Measurements from ENCODE around the gene ZC3H12C. TPM values are rescaled to one million over a fixed set of nuclear protein-coding genes. Genes with fewer than 3 reads are reported as not detected.
A peak's percentile ranks its signal among the peaks of the same experiment; 100 is the strongest.

ZC3H12C gene
- total RNA-seq, 1 donor from 2014 or later: 18.0 TPM

DNA sequence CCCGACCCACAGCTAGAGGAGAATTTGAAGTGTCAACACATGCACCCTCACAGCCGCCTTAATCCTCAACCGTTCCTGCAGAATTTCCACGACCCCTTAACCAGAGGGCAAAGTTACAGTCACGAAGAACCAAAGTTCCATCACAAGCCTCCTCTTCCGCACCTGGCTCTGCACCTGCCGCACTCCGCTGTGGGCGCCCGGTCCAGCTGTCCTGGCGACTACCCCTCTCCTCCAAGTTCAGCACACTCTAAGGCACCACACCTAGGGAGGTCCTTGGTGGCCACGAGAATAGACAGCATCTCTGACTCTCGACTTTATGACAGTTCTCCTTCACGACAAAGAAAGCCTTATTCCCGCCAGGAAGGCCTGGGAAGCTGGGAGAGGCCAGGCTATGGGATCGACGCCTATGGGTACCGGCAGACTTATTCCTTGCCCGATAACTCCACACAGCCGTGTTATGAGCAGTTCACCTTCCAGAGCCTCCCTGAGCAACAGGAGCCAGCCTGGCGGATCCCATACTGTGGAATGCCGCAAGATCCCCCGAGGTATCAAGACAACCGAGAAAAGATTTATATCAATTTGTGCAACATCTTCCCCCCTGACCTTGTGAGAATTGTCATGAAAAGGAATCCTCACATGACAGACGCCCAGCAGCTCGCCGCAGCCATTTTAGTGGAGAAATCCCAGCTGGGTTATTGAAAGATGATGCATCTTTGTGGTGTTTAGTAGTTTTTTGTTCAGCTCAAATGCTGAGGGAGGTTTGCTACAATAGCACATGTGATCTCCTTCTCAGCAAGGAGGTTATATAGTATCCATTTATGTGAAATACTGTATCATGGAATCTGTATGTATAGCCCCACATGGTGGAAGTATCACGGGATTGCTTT lies 72.1 kb downstream of the ZC3H12C start:
- no peak for DNase-seq (ENCODE audit: missing footprints)

DNA sequence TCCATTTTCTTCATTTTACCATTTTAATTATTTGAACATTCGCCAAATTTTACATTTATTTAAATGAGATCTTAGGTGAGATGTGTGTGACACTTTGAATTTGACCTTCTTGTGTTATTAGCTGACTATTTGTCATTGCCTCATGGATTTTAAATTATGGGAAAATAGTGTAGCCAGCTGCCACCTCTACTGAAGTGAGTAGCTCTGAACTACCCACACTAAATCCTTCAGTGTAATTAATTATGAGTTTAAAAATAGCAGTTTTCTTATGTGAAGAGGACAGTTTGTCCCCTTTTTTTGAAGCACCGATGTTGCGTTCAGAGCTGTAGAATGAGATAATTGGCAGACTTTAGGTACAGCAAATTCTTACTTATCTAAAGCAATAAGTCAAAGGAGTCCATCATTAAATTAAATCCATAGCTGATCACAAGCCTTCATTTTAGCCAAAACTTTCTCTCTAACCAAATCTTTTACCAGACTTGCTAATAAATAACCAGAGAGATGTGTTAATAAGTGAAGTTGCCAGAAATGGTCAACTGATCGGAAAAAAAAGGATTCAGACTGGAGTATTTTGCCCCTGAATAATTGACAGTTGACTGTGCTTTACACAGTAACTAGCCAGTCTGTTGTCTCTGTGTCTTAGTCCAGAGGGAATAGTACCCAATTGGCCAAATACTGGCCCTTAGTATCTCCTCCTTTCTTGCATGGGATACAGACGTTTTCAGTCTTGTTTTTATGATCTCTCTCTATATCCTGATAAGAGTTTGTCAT lies 75.0 kb downstream of the ZC3H12C start:
- intact Hi-C loops (cut with DNase I): no loop called here
- ATAC-seq: no peak
- no peak for DNase-seq (ENCODE audit: missing footprints)

More for the DNA sequence above, 72.1 kb downstream of the ZC3H12C start:
- no peak for ATAC-seq
- intact Hi-C loops (cut with DNase I): no loop called here

DNA sequence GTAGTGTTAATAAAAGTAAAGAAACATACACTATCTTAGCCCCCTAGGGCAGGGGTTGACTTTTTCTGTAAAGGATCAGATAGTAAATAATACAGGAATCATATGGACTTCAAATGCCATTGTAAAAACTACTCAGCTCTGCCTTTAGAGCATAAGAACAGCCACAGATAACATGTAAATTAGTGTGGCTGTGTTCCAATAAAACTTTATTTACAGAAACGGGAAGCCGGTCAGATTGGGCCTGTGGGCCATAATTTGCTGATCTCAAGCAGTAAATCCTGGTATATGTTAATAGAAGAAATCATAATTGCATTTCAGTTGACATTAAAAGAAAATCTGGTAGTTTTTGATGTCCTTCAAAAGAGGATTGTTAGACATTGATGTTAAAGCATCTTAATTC lies 76.5 kb downstream of the ZC3H12C start:
- no peak for DNase-seq (ENCODE audit: missing footprints)
- intact Hi-C loops (cut with DNase I): loop anchor here (10.0 kb wide), 1 partner anchor 225 kb away; no protein-coding TSS in a partner anchor
- ATAC-seq: no peak

DNA sequence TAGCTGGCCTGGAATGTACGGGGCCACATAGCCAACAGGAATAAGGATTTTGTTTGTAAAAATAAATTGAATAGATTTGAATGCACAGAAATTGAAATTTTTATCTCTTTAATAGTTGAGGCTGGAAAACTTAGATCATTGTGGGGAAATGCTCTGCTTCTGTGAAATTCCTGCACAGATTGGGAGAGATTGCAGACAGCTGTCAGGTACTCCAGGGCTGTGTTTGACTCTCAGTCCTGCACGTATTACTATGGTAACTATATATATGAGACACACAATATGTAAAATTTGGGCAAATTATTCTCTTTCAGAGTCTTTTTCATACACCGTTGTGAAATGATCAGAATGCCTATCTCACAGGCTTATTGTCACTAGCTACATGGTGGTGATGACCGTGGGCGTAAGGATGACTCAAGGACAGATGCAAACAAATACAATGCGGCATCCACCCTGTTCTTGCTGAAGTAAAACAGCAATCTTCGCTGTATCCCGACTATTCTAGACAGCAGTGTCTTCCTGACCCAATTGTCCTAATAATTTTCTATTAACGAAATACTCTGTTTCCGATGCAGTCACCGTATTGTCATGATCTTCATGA lies 79.4 kb downstream of the ZC3H12C start:
- DNase-seq (ENCODE audit: missing footprints) (no peak), ATAC-seq (no peak)
- intact Hi-C loops (cut with DNase I): loop anchor here (10.0 kb wide), 1 partner anchor 228 kb away; no protein-coding TSS in a partner anchor

DNA sequence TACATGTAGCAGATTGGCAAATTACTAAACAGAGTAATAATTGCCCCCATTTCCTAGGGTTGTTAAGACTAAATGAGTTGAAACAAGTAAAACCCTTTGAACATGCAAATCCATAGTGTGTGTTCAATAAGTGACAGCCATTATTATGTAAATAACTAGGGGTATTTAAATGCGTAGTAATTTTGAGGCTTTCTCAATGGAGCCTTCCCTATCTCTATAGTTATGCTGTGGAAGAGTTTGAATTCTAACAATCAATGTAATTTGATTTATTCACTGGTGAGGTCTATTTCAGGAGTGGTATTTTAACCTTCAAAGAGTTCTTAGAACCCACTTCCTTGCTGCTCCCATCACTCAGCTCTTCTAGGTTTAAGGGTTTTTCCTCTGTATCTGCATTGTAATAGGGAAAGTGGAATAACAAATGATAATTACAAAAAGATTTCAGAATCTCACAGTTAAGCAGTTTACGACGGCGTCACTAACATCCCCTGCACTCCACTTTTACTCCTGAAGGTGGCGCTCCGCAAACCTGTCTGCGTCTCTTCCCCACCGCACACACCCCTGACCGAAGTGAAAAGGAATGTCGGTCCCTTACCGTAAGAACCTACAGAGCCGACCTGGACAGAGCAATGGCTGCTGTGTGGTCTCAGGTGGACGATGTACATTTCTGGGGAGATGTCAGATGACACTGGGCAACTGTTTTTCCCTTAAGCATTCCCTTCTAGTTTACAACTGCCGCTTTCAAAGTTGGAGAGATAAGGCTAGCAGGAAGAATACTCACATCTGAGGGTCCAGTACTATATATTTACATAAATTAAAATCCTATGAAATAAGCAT lies 80.8 kb downstream of the ZC3H12C start:
- no peak for DNase-seq (ENCODE audit: missing footprints)
- peak; percentile 76 for ATAC-seq
- intact Hi-C loops (cut with DNase I): loop anchor here (10.0 kb wide), 1 partner anchor 229 kb away; no protein-coding TSS in a partner anchor

DNA sequence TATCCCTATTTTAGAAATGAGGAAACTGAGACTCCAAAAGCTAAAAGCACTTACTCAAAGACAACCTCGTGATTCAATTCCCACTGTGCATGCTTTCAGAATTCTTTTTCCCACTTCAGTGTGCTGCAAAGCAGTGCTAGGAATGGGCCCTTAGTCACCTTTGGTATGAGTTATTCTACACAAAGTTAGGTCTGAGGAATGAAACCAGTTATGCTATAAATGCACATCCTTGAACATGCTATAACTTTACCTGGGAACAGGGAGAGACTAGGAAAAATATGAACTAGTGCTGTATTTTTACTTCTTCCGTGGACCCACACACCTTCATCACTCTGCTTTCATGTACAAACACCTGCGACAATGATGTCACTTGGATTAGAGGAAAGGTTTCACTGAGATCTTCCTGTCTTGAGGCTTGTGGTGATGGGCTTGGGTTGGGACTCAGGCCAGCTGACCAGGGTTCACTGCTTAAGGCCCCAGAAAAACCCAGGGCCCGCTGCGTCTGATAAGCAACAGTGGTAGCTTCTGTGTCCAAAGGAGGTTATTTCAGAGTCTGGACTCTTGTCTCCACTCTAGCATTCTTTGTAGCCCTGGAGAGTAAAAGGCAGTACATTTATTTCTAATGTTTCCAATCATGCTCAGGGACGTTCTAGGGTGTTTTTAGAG lies 81.6 kb downstream of the ZC3H12C start:
- intact Hi-C loops (cut with DNase I): loop anchor here (10.0 kb wide), 1 partner anchor 230 kb away; no protein-coding TSS in a partner anchor
- DNase-seq (ENCODE audit: missing footprints): no peak
- no peak for ATAC-seq

DNA sequence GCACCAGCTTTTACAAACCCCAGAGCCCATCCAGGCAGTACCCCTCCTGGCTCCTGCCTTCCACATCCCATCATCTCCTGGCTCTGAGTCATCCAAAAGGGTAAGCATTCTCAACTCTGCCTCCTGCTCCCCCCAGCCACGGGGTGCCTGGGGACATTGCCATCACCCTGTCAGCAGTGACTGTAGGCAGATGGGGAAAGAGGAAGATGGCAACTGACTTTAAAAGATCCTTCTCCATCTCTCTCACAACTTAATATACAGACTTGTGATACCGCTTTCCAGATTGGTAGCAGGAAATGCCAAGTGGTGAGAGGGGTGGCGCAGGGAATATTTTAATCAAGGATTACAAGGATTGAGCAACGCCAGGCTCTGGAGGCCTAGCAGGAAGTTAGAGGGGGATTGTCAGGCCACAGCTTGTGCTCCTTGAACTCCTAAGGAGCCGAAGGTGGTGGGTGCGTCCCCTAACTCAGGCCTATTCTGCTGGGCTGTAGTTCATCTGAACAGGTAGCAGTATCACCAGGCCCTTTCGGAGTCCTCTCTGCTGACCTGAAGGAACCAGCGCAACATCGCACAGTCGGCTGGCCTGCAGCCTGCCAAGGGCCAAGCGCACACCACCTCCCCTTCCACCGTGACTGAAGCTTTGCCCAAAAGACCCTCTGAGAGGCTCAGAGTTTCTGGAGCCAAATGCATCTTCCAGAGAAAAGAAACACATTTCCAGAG lies 83.3 kb downstream of the ZC3H12C start:
- intact Hi-C loops (cut with DNase I): loop anchor here (10.0 kb wide), 1 partner anchor 232 kb away; no protein-coding TSS in a partner anchor
- ATAC-seq (no peak), DNase-seq (ENCODE audit: missing footprints) (no peak)

DNA sequence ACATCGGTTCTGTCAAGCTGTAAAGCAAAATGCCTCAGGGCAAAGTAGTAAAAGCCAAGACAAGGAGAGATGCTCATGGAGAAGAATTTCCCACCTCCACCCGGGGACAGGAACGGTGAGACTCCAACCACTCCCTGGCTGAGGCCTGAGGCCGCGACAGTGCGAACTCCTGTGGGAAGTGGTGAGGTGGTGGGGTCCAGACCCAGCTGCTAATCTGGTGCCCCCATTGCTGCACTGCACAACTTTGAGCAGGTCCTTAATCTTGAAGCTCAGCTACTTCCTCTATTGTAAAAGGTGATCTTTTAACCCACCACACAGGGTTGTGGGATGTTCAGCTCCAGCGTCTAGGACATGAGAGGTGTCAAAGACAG lies 83.9 kb downstream of the ZC3H12C start:
- DNase-seq (ENCODE audit: missing footprints) (no peak), ATAC-seq (no peak)
- intact Hi-C loops (cut with DNase I): loop anchor here (10.0 kb wide), 1 partner anchor 232 kb away; no protein-coding TSS in a partner anchor

DNA sequence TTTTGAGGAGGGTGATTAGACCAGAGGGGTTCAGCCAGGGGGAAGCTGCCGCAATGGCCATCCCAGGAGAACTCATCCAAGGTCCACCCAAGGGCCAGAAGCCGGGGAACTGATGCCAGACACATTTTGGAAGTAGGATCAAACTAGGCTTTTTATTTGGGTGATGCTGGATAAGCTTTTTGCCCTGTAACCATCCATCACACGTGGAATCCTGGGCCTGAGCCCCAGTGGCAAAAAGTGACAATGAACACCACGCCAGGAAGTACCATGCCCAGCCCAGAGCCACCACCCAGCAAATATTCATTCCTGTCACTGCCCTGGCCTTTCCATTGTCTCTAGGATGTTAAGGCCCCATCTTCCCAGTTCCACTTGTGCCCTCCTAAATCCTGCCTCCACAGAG lies 85.9 kb downstream of the ZC3H12C start:
- intact Hi-C loops (cut with DNase I): loop anchor here (10.0 kb wide), 1 partner anchor 234 kb away; no protein-coding TSS in a partner anchor
- ATAC-seq (no peak), DNase-seq (ENCODE audit: missing footprints) (no peak)

DNA sequence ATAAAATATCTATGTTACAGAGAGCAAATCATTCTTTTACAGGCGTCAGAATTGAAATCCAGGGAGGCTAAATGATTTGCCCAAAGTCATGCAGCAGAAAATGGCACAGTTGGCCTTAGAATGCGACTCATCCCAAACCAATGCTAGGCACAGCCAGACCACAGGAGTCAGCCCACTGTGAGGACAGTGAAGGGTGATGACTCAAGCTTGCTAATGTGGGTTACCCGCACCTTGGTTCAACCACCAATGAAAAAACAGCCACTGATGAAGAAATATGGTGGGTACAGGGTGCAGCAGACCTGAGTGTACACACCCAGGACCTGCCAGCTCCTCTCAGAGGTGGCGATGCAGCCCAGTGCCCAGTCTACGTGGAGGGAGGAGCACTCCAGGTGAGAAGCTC lies 89.7 kb downstream of the ZC3H12C start:
- ATAC-seq: no peak
- intact Hi-C loops (cut with DNase I): no loop called here
- no peak for DNase-seq (ENCODE audit: missing footprints)

DNA sequence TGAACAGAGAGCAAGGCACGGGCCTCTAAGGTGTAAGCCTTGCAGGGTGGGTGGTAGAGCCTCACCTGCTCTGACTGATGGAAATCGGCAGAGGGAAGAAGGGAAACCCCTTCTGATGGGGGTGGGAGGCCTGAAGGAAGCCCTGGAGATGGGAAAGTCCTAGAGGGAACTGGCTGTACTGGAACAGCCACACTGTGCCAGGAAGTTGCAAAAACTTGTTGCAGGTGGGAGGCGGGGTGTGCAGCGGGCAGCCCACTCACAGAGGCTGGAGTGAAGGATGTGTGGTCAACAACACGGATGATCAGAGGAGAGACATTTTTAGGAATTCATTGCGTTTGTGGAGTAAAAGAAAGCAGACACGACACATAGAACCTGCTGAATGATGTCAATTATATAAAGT lies 91.3 kb downstream of the ZC3H12C start:
- ATAC-seq (no peak), DNase-seq (ENCODE audit: missing footprints) (no peak)
- intact Hi-C loops (cut with DNase I): no loop called here

DNA sequence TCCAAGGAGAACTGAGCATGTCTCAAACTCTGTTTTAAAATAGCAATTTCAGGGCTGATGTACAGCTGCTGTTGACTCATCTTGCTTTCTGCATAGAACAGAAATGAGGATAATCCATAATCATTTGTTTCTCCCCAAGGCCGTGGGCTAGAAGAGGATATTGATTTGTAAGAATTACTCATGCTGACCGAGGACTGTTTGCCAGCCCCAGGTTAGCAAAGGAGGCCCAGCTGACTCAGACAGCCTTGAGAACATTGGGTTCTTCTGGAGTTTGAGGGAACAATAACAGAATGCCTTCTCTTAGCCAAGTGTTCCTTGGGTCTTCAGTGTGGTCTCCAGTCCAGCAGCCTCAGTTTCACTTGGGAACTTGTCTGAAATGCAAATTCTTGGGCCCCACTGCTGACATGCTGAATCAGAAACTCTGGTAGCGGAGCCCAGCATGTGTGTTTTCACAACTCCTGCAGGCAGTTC lies 92.0 kb downstream of the ZC3H12C start:
- intact Hi-C loops (cut with DNase I): no loop called here
- no peak for DNase-seq (ENCODE audit: missing footprints)
- ATAC-seq: no peak

DNA sequence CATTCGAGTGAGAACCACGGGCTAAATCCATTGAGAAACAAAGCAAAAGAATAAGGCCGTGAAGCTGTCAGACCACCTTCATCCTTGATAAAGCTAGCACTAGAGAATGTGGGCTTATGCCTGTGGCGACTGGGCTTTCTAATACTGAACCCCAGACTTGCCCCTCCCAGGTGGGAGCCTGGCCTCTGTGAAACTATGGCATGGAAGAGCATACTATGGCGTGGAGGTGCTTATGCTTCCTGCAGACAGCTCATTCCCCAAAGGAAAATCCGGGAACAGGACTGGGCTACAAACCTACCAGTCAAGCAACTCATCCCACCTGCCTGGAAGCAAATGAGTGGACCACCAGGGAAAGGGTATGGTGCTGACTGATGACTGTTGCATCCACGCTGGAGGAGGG lies 92.4 kb downstream of the ZC3H12C start:
- no peak for DNase-seq (ENCODE audit: missing footprints)
- no peak for ATAC-seq

DNA sequence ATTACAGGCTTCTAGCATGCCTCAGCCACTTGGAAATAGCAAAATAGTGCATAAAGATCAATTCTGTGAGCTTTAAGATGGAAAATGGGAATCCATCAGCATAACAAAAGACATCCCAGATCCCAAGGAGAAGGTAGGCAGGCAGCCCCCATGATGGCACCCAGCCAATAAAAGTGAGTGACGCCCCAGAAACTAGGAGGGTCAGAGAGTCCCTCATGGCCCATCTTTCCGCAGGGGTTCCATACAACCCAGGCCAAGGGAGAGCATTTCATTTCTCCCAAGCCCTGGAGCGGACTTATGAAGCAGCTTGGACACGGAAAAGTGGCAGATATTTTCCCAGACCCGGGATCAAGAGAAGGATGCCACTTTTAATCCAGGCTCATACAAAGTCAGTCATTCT lies 93.3 kb downstream of the ZC3H12C start:
- ATAC-seq: no peak
- no peak for DNase-seq (ENCODE audit: missing footprints)
- intact Hi-C loops (cut with DNase I): no loop called here

More for the DNA sequence above, 92.4 kb downstream of the ZC3H12C start:
- intact Hi-C loops (cut with DNase I): no loop called here

DNA sequence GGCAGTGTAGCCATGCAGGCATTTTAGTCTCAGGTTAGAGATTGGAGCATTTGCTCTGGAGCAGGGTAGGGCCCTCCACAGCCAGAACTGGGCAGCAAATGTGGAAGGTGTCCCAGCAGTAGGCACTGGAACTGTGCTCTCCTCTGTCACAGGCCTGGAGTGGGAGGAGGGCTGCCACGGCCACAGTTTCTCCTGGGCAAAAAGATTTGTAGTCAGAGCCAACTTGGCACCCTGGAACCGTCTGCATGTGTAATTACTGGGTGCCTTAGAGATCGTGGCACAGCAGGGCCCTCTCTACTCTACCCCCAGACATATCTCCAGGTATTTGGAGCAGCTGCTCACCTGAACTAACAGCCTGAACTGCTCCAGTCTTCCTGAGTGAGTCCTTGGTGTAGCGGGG lies 93.7 kb downstream of the ZC3H12C start:
- ATAC-seq: no peak
- intact Hi-C loops (cut with DNase I): no loop called here
- DNase-seq (ENCODE audit: missing footprints): no peak

DNA sequence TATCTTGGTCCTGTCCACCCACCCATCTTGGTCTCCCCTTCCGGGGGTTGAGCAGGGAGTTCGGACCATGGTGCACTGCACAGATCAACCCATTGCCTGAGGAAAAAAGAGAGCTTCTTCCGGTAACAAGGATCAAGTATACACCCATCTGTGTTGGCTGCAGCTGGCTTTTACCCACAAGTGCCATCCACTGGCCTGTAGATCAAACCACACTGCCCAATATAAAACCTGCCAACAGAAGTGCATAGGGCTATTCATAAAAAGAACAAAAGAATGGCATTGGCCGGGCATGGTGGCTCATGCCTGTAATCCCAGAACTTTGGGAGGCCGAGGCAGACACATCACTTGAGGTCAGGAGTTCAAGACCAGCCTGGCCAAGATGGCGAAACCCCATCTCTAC lies 94.5 kb downstream of the ZC3H12C start:
- intact Hi-C loops (cut with DNase I): no loop called here
- ATAC-seq (no peak), DNase-seq (ENCODE audit: missing footprints) (no peak)

DNA sequence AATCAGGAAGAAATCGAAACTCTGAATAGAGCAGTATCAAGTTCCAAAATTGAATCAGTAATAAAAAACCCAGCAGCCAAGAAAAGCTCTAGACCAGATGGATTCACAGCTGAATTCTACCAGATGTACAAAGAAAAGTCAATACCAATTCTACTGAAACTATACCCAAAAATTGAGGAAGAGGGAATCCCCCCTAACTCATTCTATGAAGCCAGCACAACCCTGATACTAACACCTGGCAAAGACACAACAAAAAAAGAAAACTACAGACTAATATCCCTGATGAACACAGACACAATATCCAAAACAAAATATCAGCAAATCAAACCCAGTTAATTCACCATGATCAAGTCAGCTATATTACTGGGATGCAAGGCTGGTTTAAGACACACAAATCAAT lies 97.7 kb downstream of the ZC3H12C start:
- no peak for ATAC-seq
- no peak for DNase-seq (ENCODE audit: missing footprints)
- intact Hi-C loops (cut with DNase I): no loop called here
